NCI-H1105 treated with DMSO at 0.1 percent for 48 hours (cell line): ENCODE results near the gene IFNW1.

ENCODE experiments used
- DNase-seq: peaks from one replicate; lab custom pipeline; 2025; lab: John Stamatoyannopoulos, UW

The IFNW1 gene

GRCh38 chr9:21110708-21111576 is 30.7 kb downstream of the IFNW1 start:
- peak; percentile 58 for DNase-seq

GRCh38 chr9:21104787-21105186 is 36.8 kb downstream of the IFNW1 start:
- no peak for DNase-seq

GRCh38 chr9:21102305-21102704 is 39.3 kb downstream of the IFNW1 start:
- no peak for DNase-seq

- no peak for DNase-seq
These were observed 43.8 kb downstream of the IFNW1 start for GRCh38 chr9:21097817-21098216.

DNA sequence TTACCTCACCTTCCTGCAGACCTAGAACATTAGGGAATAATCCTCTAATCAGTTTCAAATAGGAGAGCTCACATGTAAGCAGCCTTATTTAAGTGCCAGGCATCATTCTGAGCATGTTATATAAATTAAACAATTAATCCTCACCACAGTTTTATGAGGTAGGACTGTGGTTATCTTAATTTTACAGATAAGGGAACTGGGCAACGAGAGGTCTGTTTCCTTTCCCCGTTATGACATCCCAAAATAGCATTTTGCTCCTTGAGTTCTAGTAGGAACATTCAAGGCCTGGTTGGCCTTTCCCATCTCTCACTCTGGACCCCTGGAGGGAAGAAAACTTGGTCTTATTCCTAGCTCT is 44.8 kb downstream of the IFNW1 start:
- DNase-seq = no peak

DNA sequence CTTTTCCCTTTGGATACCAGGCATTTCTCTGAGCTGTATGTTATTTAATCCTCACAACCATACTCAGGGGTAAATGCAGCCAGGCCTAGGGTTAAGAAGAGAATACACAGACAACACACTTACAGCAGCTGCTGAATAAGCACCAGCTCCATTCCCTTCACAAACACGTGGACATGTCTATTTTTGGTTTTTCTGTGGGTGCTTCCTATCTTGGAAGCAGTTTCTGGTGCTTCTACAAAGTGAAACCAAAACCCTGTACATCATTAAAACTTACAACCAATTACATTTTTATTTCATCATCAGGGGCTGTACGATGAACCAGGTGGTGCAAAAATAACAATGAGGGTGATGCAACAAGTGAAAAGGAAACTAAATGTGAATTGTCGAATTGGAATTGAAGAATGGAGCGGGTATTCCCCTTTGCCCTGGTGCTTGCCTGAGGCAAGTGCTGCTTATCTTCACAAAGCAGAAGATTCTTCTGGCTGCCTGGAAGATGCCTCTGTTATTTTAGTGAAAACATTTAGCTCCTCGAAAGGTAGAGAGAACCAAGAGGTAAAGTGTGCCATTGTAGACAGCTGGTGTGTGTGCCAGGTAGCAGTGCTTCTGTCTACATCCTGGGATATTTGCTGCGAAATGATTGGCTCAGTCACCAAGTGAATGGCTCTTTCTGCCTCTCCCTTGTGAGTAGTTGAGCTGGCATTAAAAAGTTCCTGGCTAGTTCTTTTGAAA is 45.3 kb downstream of the IFNW1 start:
- DNase-seq = no peak

- DNase-seq = no peak
These were observed 46.1 kb downstream of the IFNW1 start for GRCh38 chr9:21095561-21095960.
